Caco-2 (cell line): Measurements from ENCODE around the gene PIP5KL1. TPM values are rescaled to one million over a fixed set of nuclear protein-coding genes. Genes with fewer than 3 reads are reported as not detected.
"Not testable (repeated sequence)": the region's sequence is repeated elsewhere in the genome, so short reads cannot be mapped to it uniquely, and the experiment has no call there.

Source experiments
- BruUV-seq: library from RNA; stranded (reverse); fragments of 400-500 nt; replicated peaks from 2 replicates; lab custom pipeline; 2021; lab: Mats Ljungman, UMichigan
- CTCF ChIA-PET: fragments of 300-600 bp; sonication (Branson Sonifier 250); formaldehyde crosslinking; loops from one replicate; lab custom pipeline; 2022; ENCODE audit warnings: antibody characterized with exemption; lab: Charles Lee
- POLR2A ChIA-PET: fragments of 300-600 bp; sonication (Branson Sonifier 250); formaldehyde crosslinking; loops from one replicate; lab custom pipeline; 2022; ENCODE audit warnings: antibody characterized with exemption; lab: Charles Lee
- DNase-seq, 2 experiments: peaks; one replicate each; pipeline versions ENCODE4 v3.0.0 to v3.0.0-alpha.2; 2020 to 2022
- H3K27me3 ChIP-seq: replicated peaks from 2 replicates; pipeline ENCODE4 v1.6.0; 2011; ENCODE audit warnings: low read length; ENCODE audit not compliant: control insufficient read depth, insufficient read depth
- H3K36me3 ChIP-seq: 2 replicates; pipeline ENCODE4 v1.5.1; 2011; ENCODE audit warnings: low read length; ENCODE audit not compliant: control insufficient read depth, insufficient read depth
- H3K4me1 ChIP-seq: fragments of 250-450 bp; sonication (Bioruptor Pico); 2 replicates; pipeline ENCODE4 v1.5.1; 2020; ENCODE audit warnings: mild to moderate bottlenecking
- H3K4me3 ChIP-seq: 2 replicates; pipeline ENCODE4 v1.5.1; 2011; ENCODE audit warnings: low read depth, mild to moderate bottlenecking, control low read depth, low read length
- H3K9me3 ChIP-seq: fragments of 250-450 bp; sonication (Bioruptor Pico); 2 replicates; pipeline ENCODE4 v1.5.1; 2020; ENCODE audit warnings: mild to moderate bottlenecking, moderate library complexity
- H3K27ac Mint-ChIP-seq: one replicate; pipeline ENCODE4 v1.8.0; 2022; ENCODE audit warnings: mixed read lengths; ENCODE audit not compliant: unreplicated experiment
- H3K27me3 Mint-ChIP-seq: one replicate; pipeline ENCODE4 v1.8.0; 2022; ENCODE audit warnings: mixed read lengths; ENCODE audit not compliant: insufficient read depth, unreplicated experiment
- H3K36me3 Mint-ChIP-seq: one replicate; pipeline ENCODE4 v1.8.0; 2022; ENCODE audit warnings: mild to moderate bottlenecking, mixed read lengths; ENCODE audit not compliant: insufficient read depth, unreplicated experiment
- H3K4me1 Mint-ChIP-seq: one replicate; pipeline ENCODE4 v1.8.0; 2022; ENCODE audit warnings: low read depth, mixed read lengths; ENCODE audit not compliant: unreplicated experiment
- H3K4me3 Mint-ChIP-seq: one replicate; pipeline ENCODE4 v1.8.0; 2022; ENCODE audit warnings: mild to moderate bottlenecking, moderate library complexity, mixed read lengths; ENCODE audit not compliant: unreplicated experiment
- H3K9me3 Mint-ChIP-seq: one replicate; pipeline ENCODE4 v1.8.0; 2022; ENCODE audit warnings: mixed read lengths; ENCODE audit not compliant: unreplicated experiment
- CTCF ChIP-seq, 2 experiments: fragments of 200-600 bp in 1 of 2; IDR thresholded peaks; 1 replicate in 1 of 2; 2 replicates in 1 of 2; pipeline versions ENCODE4 v1.5.1 to v1.8.0; 2011 to 2022; ENCODE audit warnings: antibody characterized with exemption in 1 of 2, control low read depth in 1 of 2, inconsistent platforms in 1 of 2, low read depth in 1 of 2, low read length in 1 of 2, mild to moderate bottlenecking in 1 of 2, moderate library complexity in 1 of 2; ENCODE audit not compliant: insufficient read depth in 1 of 2, severe bottlenecking in 1 of 2, unreplicated experiment in 1 of 2
- intact Hi-C: fragments of 100-400 bp; cut with micrococcal nuclease; formaldehyde crosslinking; loops from one replicate; pipeline ENCODE4 v1.10.0; 2022; ENCODE audit not compliant: unreplicated experiment
- total RNA-seq: library from RNA; stranded (reverse); gene quantifications from 2 replicates; pipeline ENCODE4 v1.2.3, GENCODE V29; 2022

Gene PIP5KL1
- total RNA-seq, 1 experiment from 2014 or later: 2.3 TPM

GRCh38 chr9:127883959-127884358 is 46.6 kb downstream of the PIP5KL1 start:
- no peak for TF ChIP-seq CTCF (IDR thresholded peaks at IDR 0.05; ENCODE audit: insufficient read depth in 1 of 2, low read depth in 1 of 2, low read length in 1 of 2, severe bottlenecking in 1 of 2, unreplicated experiment in 1 of 2)
- ChIA-PET CTCF (no interaction called here), POLR2A (no interaction called here)
- Histone ChIP-seq H3K27me3 (no peaks in the 10 kb centered on the region), H3K4me3 (no peak overlapping the region), H3K4me1 (no peaks in the 10 kb centered on the region), H3K9me3 (no peaks in the 10 kb centered on the region), H3K36me3 (0 out of 2 replicates have a peak, but pooled peaks cover 3% of the 10 kb centered on the region)
- intact Hi-C loops: no loop called here
- Mint-ChIP-seq H3K27ac (no peak overlapping the region), H3K4me3 (no peak overlapping the region), H3K9me3 (no peaks in the 10 kb centered on the region), H3K4me1 (no peaks in the 10 kb centered on the region), H3K36me3 (peaks cover 13% of the 10 kb centered on the region), H3K27me3 (no peaks in the 10 kb centered on the region)
- DNase-seq: no peak
- BruUV-seq: no TSS peak

GRCh38 chr9:127881715-127882114 is 48.9 kb downstream of the PIP5KL1 start:
- POLR2A ChIA-PET, H3K36me3 ChIP-seq, BruUV-seq, H3K4me3 Mint-ChIP-seq, H3K27me3 Mint-ChIP-seq, H3K9me3 ChIP-seq, intact Hi-C loops, H3K27me3 ChIP-seq, H3K27ac Mint-ChIP-seq, H3K4me1 Mint-ChIP-seq, DNase-seq, H3K9me3 Mint-ChIP-seq, H3K4me3 ChIP-seq, H3K4me1 ChIP-seq: not testable (repeated sequence)
- CTCF ChIA-PET: interaction anchor here (0.6 kb wide), 1 partner anchor 35 kb away, joined by 3 read pairs; the partner anchor contains the start of gene ST6GALNAC4
- H3K36me3 Mint-ChIP-seq: peaks cover 19% of the 10 kb centered on the region

- Histone ChIP-seq H3K27me3 (no peaks in the 10 kb centered on the region), H3K36me3 (no peaks in the 10 kb centered on the region), H3K4me1 (peaks cover 10% of the 10 kb centered on the region; the same call in 1 of the 2 replicates), H3K4me3 (no peak overlapping the region), H3K9me3 (no peaks in the 10 kb centered on the region)
- H3K27me3 Mint-ChIP-seq: no peaks in the 10 kb centered on the region
- no peaks in the 10 kb centered on the region for H3K9me3 Mint-ChIP-seq
- peaks cover 4% of the 10 kb centered on the region for H3K4me1 Mint-ChIP-seq
- no peak overlapping the region for H3K4me3 Mint-ChIP-seq
- DNase-seq: no peak
- no TSS peak for BruUV-seq
- POLR2A ChIA-PET: no interaction called here
- H3K36me3 Mint-ChIP-seq: peaks cover 14% of the 10 kb centered on the region
- TF ChIP-seq CTCF (IDR thresholded peaks at IDR 0.05; ENCODE audit: insufficient read depth in 1 of 2, low read depth in 1 of 2, low read length in 1 of 2, severe bottlenecking in 1 of 2, unreplicated experiment in 1 of 2): no peak
- no peak overlapping the region for H3K27ac Mint-ChIP-seq
- CTCF ChIA-PET: no interaction called here
- intact Hi-C loops: no loop called here
These were observed 50.4 kb downstream of the PIP5KL1 start for GRCh38 chr9:127880143-127880542.
